SK-N-SH (cell line): ENCODE data around the gene ZFHX3. TPM values are rescaled to one million over a fixed set of nuclear protein-coding genes. Genes with fewer than 3 reads are reported as not detected.

Experiments used
- CTCF ChIA-PET: fragments of 300-600, 350-600 bp; formaldehyde crosslinking; extraction: SDS; loops from one replicate; lab custom pipeline; 2021; lab: Yijun Ruan, JAX
- POLR2A ChIA-PET: fragments of 350-600 bp; sonication (Branson Sonifier 250); formaldehyde crosslinking; extraction: SDS; loops from one replicate; lab custom pipeline; 2020; ENCODE audit warnings: antibody characterized with exemption, inconsistent platforms; lab: Yijun Ruan, JAX
- DNase-seq: peaks from one replicate; pipeline ENCODE4 v3.0.0; 2012
- H2AFZ ChIP-seq: fragments of 200-600 bp; sonication (generic); 2 replicates; pipeline ENCODE4 v1.8.1; 2016; ENCODE audit warnings: antibody characterized with exemption, mild to moderate bottlenecking, low read depth
- H3F3A ChIP-seq: fragments of 200-600 bp; sonication (generic); replicated peaks from 2 replicates; pipeline ENCODE3; 2016; ENCODE audit warnings: antibody characterized with exemption, mild to moderate bottlenecking; ENCODE audit not compliant: insufficient read depth
- H3K27ac ChIP-seq, 2 experiments: fragments of 200-500 bp in 1 of 2; fragments of 200-600 bp in 1 of 2; sonication (Bioruptor generic) in 1 of 2; sonication (generic), shearing (Covaris generic) in 1 of 2; 2 replicates each; pipeline versions ENCODE4 v1.5.1 to v1.6.1; 2014 to 2016; ENCODE audit warnings: low read depth in 2 of 2, inconsistent platforms in 1 of 2, low read length in 1 of 2, mild to moderate bottlenecking in 1 of 2, mixed read lengths in 1 of 2
- H3K27me3 ChIP-seq: fragments of 200-600 bp; sonication (generic), shearing (Covaris generic); 2 replicates; pipeline ENCODE4 v1.6.1; 2016; ENCODE audit warnings: mixed run types; ENCODE audit not compliant: insufficient read depth
- H3K36me3 ChIP-seq, 2 experiments: fragments of 200-500 bp in 1 of 2; fragments of 200-600 bp in 1 of 2; sonication (Bioruptor generic) in 1 of 2; sonication (generic) in 1 of 2; replicated peaks in 1 of 2; 2 replicates each; pipeline versions ENCODE3 to v1.5.1; 2014 to 2016; ENCODE audit warnings: low read length in 1 of 2, mild to moderate bottlenecking in 1 of 2; ENCODE audit not compliant: insufficient read depth in 2 of 2, control insufficient read depth in 1 of 2
- H3K4me1 ChIP-seq, 2 experiments: fragments of 200-500 bp in 1 of 2; fragments of 200-600 bp in 1 of 2; sonication (Bioruptor generic) in 1 of 2; sonication (generic), shearing (Covaris generic) in 1 of 2; 2 replicates each; pipeline versions ENCODE4 v1.5.1 to v1.6.1; 2014 to 2016; ENCODE audit warnings: low read depth in 1 of 2, low read length in 1 of 2, mixed run types in 1 of 2; ENCODE audit not compliant: insufficient read depth in 2 of 2, control insufficient read depth in 1 of 2
- H3K4me2 ChIP-seq: fragments of 200-600 bp; sonication (generic), shearing (Covaris generic); 2 replicates; pipeline ENCODE4 v1.6.1; 2017; ENCODE audit warnings: mixed run types
- H3K4me3 ChIP-seq, 2 experiments: fragments of 200-500 bp in 1 of 2; fragments of 200-600 bp in 1 of 2; sonication (Bioruptor generic) in 1 of 2; sonication (generic), shearing (Covaris generic) in 1 of 2; 2 replicates each; pipeline versions ENCODE4 v1.5.1 to v1.8.1; 2014 to 2016; ENCODE audit warnings: low read depth in 2 of 2, inconsistent platforms in 1 of 2, low read length in 1 of 2, mild to moderate bottlenecking in 1 of 2, mixed read lengths in 1 of 2, moderate library complexity in 1 of 2
- H3K79me2 ChIP-seq: fragments of 200-600 bp; sonication (generic); 2 replicates; pipeline ENCODE4 v1.8.1; 2017; ENCODE audit warnings: mild to moderate bottlenecking; ENCODE audit not compliant: insufficient read depth
- H3K9ac ChIP-seq: fragments of 200-600 bp; sonication (generic); 2 replicates; pipeline ENCODE4 v1.6.1; 2017; ENCODE audit warnings: mixed run types
- H3K9me2 ChIP-seq: fragments of 200-600 bp; sonication (generic); 2 replicates; pipeline ENCODE4 v1.6.1; 2017; ENCODE audit warnings: mixed run types
- H3K9me3 ChIP-seq: fragments of 200-600 bp; sonication (generic); 2 replicates; pipeline ENCODE4 v1.6.1; 2017; ENCODE audit warnings: mixed run types, mild to moderate bottlenecking, moderate library complexity
- H4K20me1 ChIP-seq: fragments of 200-600 bp; sonication (generic); 2 replicates; pipeline ENCODE4 v1.6.1; 2017; ENCODE audit warnings: mild to moderate bottlenecking, mixed run types; ENCODE audit not compliant: insufficient read depth
- GABPA ChIP-seq: IDR thresholded peaks from 2 replicates; pipeline ENCODE4 v1.4.0; 2012; ENCODE audit warnings: low read depth, mild to moderate bottlenecking
- GATA2 ChIP-seq: sonication (generic); formaldehyde crosslinking; IDR thresholded peaks from 2 replicates; pipeline ENCODE4 v1.5.0; 2020; ENCODE audit warnings: mild to moderate bottlenecking, missing genetic modification reagents
- MEF2A ChIP-seq: IDR thresholded peaks from 2 replicates; pipeline ENCODE4 v1.4.0; 2012; ENCODE audit warnings: low read depth, borderline replicate concordance
- NRF1 ChIP-seq: IDR thresholded peaks from 2 replicates; pipeline ENCODE4 v1.6.1; 2012; ENCODE audit warnings: low read depth, mild to moderate bottlenecking, low read length
- RFX5 ChIP-seq: IDR thresholded peaks from 2 replicates; pipeline ENCODE4 v1.6.1; 2012; ENCODE audit warnings: mild to moderate bottlenecking, improper control_type of control experiment, low read length
- RXRA ChIP-seq: IDR thresholded peaks from 2 replicates; pipeline ENCODE4 v1.4.0; 2012; ENCODE audit warnings: low read depth, mild to moderate bottlenecking, borderline replicate concordance
- TAF1 ChIP-seq: IDR thresholded peaks from 2 replicates; pipeline ENCODE4 v1.6.1; 2012; ENCODE audit warnings: low read depth, mild to moderate bottlenecking, low read length, moderate library complexity, borderline replicate concordance
- TCF12 ChIP-seq: IDR thresholded peaks from 2 replicates; pipeline ENCODE4 v1.4.0; 2012
- TEAD4 ChIP-seq: IDR thresholded peaks from 2 replicates; pipeline ENCODE4 v1.4.0; 2012; ENCODE audit warnings: mild to moderate bottlenecking, borderline replicate concordance; ENCODE audit not compliant: insufficient read depth
- YY1 ChIP-seq: IDR thresholded peaks from 2 replicates; pipeline ENCODE4 v1.4.0; 2012; ENCODE audit warnings: low read depth, mild to moderate bottlenecking
- WGBS: methylation state at CpG from one replicate; pipeline ENCODE4 v1.1.6; 2017; ENCODE audit warnings: low lambda C conversion rate; 5-methylcytosine and 5-hydroxymethylcytosine counted together
- polyA plus RNA-seq, 3 experiments: library from polyadenylated mRNA; depleted of rRNA; stranded (reverse); fragments of >200 nt; gene quantifications; 2 replicates each; pipeline ENCODE4 v1.2.3, GENCODE V29; 2012
- TF ChIP-seq, protein P1 (sequence below): fragments of 150-350 bp; IDR thresholded peaks from 2 replicates; pipeline ENCODE4 v1.6.1; 2016; ENCODE audit warnings: mild to moderate bottlenecking, low read depth, low read length
- TF ChIP-seq, protein P2 (sequence below): IDR thresholded peaks from 2 replicates; pipeline ENCODE4 v1.4.0; 2012; ENCODE audit warnings: low read depth, borderline replicate concordance
- TF ChIP-seq, protein P3 (sequence below): fragments of 200-600 bp; sonication (generic); IDR thresholded peaks from 2 replicates; pipeline ENCODE4 v1.6.1; 2017; ENCODE audit warnings: antibody characterized with exemption, mild to moderate bottlenecking, moderate library complexity
- TF ChIP-seq, protein P4 (sequence below): IDR thresholded peaks from 2 replicates; pipeline ENCODE4; 2012

ZFHX3 gene
- polyA plus RNA-seq, 1 of the 3 experiments (the other 2 are of a cell fraction), result 2.0 TPM

DNA sequence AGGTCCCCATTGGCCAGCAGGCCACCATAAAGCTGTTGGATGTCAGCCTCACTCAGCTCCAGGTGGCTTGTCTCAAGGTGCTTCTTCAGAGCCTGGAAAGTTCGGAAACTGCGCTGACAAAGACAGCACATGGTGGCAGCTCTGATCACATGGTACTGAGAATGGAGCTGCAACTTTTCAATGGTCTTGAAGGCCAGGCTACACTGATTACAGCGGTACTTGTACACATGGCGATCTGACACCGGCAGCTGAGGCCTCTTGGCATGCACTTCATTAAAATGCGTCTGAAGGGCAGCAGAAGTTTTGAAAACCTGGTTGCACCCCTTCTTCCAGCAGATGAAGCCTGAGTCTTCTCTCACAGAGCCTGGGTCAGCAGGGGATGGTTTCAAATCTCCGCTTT is 249.7 kb downstream of the ZFHX3 start:
- TF ChIP-seq, protein P1, sequence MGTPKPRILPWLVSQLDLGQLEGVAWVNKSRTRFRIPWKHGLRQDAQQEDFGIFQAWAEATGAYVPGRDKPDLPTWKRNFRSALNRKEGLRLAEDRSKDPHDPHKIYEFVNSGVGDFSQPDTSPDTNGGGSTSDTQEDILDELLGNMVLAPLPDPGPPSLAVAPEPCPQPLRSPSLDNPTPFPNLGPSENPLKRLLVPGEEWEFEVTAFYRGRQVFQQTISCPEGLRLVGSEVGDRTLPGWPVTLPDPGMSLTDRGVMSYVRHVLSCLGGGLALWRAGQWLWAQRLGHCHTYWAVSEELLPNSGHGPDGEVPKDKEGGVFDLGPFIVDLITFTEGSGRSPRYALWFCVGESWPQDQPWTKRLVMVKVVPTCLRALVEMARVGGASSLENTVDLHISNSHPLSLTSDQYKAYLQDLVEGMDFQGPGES, result no peak
- Histone ChIP-seq H4K20me1 (no peaks in the 10 kb centered on the region), H3K4me3 (no peak overlapping the region), H3K27ac (peak overlapping the region in 1 of 2 experiments; percentile 81; a peak in 2 of 4 replicates), H2AFZ (no peak overlapping the region), H3F3A (no peaks in the 10 kb centered on the region), H3K9ac (no peak overlapping the region), H3K9me3 (no peaks in the 10 kb centered on the region), H3K4me2 (no peak overlapping the region), H3K79me2 (no peaks in the 10 kb centered on the region), H3K9me2 (no peaks in the 10 kb centered on the region), H3K36me3 (peaks cover 32 to 78% of the 10 kb centered on the region in 2 experiments), H3K4me1 (peaks cover 0 to 27% of the 10 kb centered on the region in 2 experiments; a peak in 1 of 4 replicates), H3K27me3 (no peaks in the 10 kb centered on the region)
- WGBS, result 97% methylated on average over 5 of the region's 7 CpGs
- POLR2A ChIA-PET, result no interaction called here
- CTCF ChIA-PET, result no interaction called here
- no peak for DNase-seq

DNA sequence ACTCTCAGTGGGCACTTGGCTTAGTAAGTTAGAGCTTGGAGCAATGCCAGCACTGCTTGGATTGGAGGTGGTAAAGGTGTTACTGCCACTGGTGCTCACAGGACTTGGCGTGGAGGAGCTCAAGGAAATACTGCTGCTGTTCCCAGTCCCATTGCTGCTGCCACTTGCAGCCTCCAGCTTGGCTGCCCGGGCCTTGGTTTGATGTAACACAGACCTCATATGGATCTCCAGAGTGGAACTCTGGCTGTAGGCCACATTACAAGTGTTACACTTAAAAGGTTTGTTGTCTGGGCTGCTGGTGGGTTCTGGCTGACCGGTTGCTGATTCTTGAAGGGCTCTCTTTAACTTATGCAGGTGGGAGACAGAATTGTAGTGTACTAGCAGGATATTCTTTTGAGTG is 250.3 kb downstream of the ZFHX3 start:
- no peaks in the 10 kb centered on the region for H3K79me2 ChIP-seq
- H3F3A ChIP-seq, result no peaks in the 10 kb centered on the region
- POLR2A ChIA-PET, result no interaction called here
- H4K20me1 ChIP-seq, result no peaks in the 10 kb centered on the region
- H3K4me1 ChIP-seq, result peaks cover 0 to 27% of the 10 kb centered on the region in 2 experiments; a peak in 1 of 4 replicates
- H2AFZ ChIP-seq, result no peak overlapping the region
- H3K9ac ChIP-seq, result no peak overlapping the region
- peak overlapping the region in 1 of 2 experiments; percentile 81; a peak in 1 of 4 replicates for H3K27ac ChIP-seq
- TF ChIP-seq, protein P1, result no peak
- TF ChIP-seq TCF12, result no peak
- TF ChIP-seq MEF2A, result no peak
- TF ChIP-seq TEAD4, result no peak
- TF ChIP-seq TAF1, result no peak
- TF ChIP-seq NRF1, result no peak
- no peak for TF ChIP-seq RFX5
- TF ChIP-seq GABPA, result no peak
- TF ChIP-seq RXRA, result no peak
- TF ChIP-seq, protein P2, sequence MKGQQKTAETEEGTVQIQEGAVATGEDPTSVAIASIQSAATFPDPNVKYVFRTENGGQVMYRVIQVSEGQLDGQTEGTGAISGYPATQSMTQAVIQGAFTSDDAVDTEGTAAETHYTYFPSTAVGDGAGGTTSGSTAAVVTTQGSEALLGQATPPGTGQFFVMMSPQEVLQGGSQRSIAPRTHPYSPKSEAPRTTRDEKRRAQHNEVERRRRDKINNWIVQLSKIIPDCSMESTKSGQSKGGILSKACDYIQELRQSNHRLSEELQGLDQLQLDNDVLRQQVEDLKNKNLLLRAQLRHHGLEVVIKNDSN, result no peak
- TF ChIP-seq, protein P3, sequence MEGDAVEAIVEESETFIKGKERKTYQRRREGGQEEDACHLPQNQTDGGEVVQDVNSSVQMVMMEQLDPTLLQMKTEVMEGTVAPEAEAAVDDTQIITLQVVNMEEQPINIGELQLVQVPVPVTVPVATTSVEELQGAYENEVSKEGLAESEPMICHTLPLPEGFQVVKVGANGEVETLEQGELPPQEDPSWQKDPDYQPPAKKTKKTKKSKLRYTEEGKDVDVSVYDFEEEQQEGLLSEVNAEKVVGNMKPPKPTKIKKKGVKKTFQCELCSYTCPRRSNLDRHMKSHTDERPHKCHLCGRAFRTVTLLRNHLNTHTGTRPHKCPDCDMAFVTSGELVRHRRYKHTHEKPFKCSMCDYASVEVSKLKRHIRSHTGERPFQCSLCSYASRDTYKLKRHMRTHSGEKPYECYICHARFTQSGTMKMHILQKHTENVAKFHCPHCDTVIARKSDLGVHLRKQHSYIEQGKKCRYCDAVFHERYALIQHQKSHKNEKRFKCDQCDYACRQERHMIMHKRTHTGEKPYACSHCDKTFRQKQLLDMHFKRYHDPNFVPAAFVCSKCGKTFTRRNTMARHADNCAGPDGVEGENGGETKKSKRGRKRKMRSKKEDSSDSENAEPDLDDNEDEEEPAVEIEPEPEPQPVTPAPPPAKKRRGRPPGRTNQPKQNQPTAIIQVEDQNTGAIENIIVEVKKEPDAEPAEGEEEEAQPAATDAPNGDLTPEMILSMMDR, result no peak
- TF ChIP-seq GATA2, result no peak
- TF ChIP-seq, protein P4, sequence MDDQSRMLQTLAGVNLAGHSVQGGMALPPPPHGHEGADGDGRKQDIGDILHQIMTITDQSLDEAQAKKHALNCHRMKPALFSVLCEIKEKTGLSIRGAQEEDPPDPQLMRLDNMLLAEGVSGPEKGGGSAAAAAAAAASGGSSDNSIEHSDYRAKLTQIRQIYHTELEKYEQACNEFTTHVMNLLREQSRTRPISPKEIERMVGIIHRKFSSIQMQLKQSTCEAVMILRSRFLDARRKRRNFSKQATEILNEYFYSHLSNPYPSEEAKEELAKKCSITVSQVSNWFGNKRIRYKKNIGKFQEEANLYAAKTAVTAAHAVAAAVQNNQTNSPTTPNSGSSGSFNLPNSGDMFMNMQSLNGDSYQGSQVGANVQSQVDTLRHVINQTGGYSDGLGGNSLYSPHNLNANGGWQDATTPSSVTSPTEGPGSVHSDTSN, result no peak
- TF ChIP-seq YY1, result no peak
- TF ChIP-seq, all 33 proteins: peak for 0
- H3K4me2 ChIP-seq, result no peak overlapping the region
- 80% methylated on average over 2 of the region's 3 CpGs for WGBS
- DNase-seq, result no peak
- H3K27me3 ChIP-seq, result no peaks in the 10 kb centered on the region
- CTCF ChIA-PET, result no interaction called here
- no peaks in the 10 kb centered on the region for H3K9me2 ChIP-seq
- no peak overlapping the region for H3K4me3 ChIP-seq
- H3K9me3 ChIP-seq, result no peaks in the 10 kb centered on the region
- peaks cover 32 to 85% of the 10 kb centered on the region in 2 experiments for H3K36me3 ChIP-seq
